Measurements from ENCODE around the gene MARK1. TPM values are rescaled to one million over a fixed set of nuclear protein-coding genes. Genes with fewer than 3 reads are reported as not detected.

Gene MARK1
- total RNA-seq, 1 experiment from 2014 or later, result 0.40 TPM

GRCh38 chr1:220487297-220487820 is 40.6 kb upstream of the MARK1 start:
- Histone ChIP-seq H3K79me2 (ENCODE audit: low read length) (no peaks in the 10 kb centered on the region), H3K4me3 (ENCODE audit: low read length) (no peak overlapping the region), H2AFZ (ENCODE audit: low read length) (no peak overlapping the region), H3K27ac (ENCODE audit: low read length) (no peak overlapping the region), H3K27me3 (ENCODE audit: low read length) (peaks cover 38% of the 10 kb centered on the region), H3K4me2 (ENCODE audit: low read length) (no peak overlapping the region), H3K9ac (ENCODE audit: low read length) (no peak overlapping the region), H3K36me3 (ENCODE audit: low read depth, low read length) (no peaks in the 10 kb centered on the region), H3K4me1 (ENCODE audit: insufficient read depth, low read length) (0 out of 2 replicates have a peak, but pooled peaks cover 4% of the 10 kb centered on the region), H3K9me3 (ENCODE audit: low read length) (no peaks in the 10 kb centered on the region), H4K20me1 (ENCODE audit: low read length) (no peaks in the 10 kb centered on the region), H3K9me2 (replicated peaks; ENCODE audit: low read length) (no peaks in the 10 kb centered on the region), H3F3A (ENCODE audit: low read length, unreplicated experiment) (no peaks in the 10 kb centered on the region)
- TF ChIP-seq CTCF (conservative IDR thresholded peaks at IDR 0.05; ENCODE audit: low read depth, low read length) (no peak), EZH2 (IDR thresholded peaks at IDR 0.05; ENCODE audit: low read length, unreplicated experiment) (no peak), EZH2phosphoT487 (IDR thresholded peaks at IDR 0.05; ENCODE audit: borderline replicate concordance, low read length) (no peak)
- intact Hi-C loops (cut with micrococcal nuclease), result no loop called here
- ChIA-PET CTCF (no interaction called here), POLR2A (ENCODE audit: unreplicated experiment) (no interaction called here)
- no TSS peak for BruUV-seq (replicated peaks)
- ATAC-seq, result peak; percentile 45; the same call in 1 of the 2 replicates
- DNase-seq, result peak; percentile 58

GRCh38 chr1:220491891-220492290 is 36.0 kb upstream of the MARK1 start:
- Histone ChIP-seq H2AFZ (ENCODE audit: low read length) (no peak overlapping the region), H4K20me1 (ENCODE audit: low read length) (no peaks in the 10 kb centered on the region), H3K27ac (ENCODE audit: low read length) (no peak overlapping the region), H3K4me3 (ENCODE audit: low read length) (no peak overlapping the region), H3K27me3 (ENCODE audit: low read length) (peaks cover 49% of the 10 kb centered on the region), H3K4me1 (ENCODE audit: insufficient read depth, low read length) (0 out of 2 replicates have a peak, but pooled peaks cover 4% of the 10 kb centered on the region), H3K79me2 (ENCODE audit: low read length) (no peaks in the 10 kb centered on the region), H3K9ac (ENCODE audit: low read length) (no peak overlapping the region), H3K9me3 (ENCODE audit: low read length) (no peaks in the 10 kb centered on the region), H3K9me2 (replicated peaks; ENCODE audit: low read length) (no peaks in the 10 kb centered on the region), H3K36me3 (ENCODE audit: low read depth, low read length) (no peaks in the 10 kb centered on the region), H3F3A (ENCODE audit: low read length, unreplicated experiment) (no peaks in the 10 kb centered on the region), H3K4me2 (ENCODE audit: low read length) (no peak overlapping the region)
- TF ChIP-seq EZH2 (IDR thresholded peaks at IDR 0.05; ENCODE audit: low read length, unreplicated experiment) (no peak), CTCF (conservative IDR thresholded peaks at IDR 0.05; ENCODE audit: low read depth, low read length) (no peak), EZH2phosphoT487 (IDR thresholded peaks at IDR 0.05; ENCODE audit: borderline replicate concordance, low read length) (no peak)
- POLR2A ChIA-PET (ENCODE audit: unreplicated experiment), result no interaction called here
- DNase-seq, result no peak
- intact Hi-C loops (cut with micrococcal nuclease), result no loop called here
- BruUV-seq (replicated peaks), result no TSS peak
- no peak for ATAC-seq
- CTCF ChIA-PET, result no interaction called here

GRCh38 chr1:220497220-220497947 is 30.6 kb upstream of the MARK1 start:
- H3K9ac ChIP-seq (ENCODE audit: low read length), result no peak overlapping the region
- no peak for DNase-seq
- no peaks in the 10 kb centered on the region for H4K20me1 ChIP-seq (ENCODE audit: low read length)
- no peaks in the 10 kb centered on the region for H3K9me3 ChIP-seq (ENCODE audit: low read length)
- ChIA-PET CTCF (no interaction called here), POLR2A (ENCODE audit: unreplicated experiment) (no interaction called here)
- H2AFZ ChIP-seq (ENCODE audit: low read length), result no peak overlapping the region
- H3F3A ChIP-seq (ENCODE audit: low read length, unreplicated experiment), result no peaks in the 10 kb centered on the region
- no peaks in the 10 kb centered on the region for H3K36me3 ChIP-seq (ENCODE audit: low read depth, low read length)
- no peak overlapping the region for H3K4me3 ChIP-seq (ENCODE audit: low read length)
- H3K4me2 ChIP-seq (ENCODE audit: low read length), result no peak overlapping the region
- ATAC-seq, result no peak
- no peaks in the 10 kb centered on the region for H3K4me1 ChIP-seq (ENCODE audit: insufficient read depth, low read length)
- no TSS peak for BruUV-seq (replicated peaks)
- no peak for TF ChIP-seq CTCF (conservative IDR thresholded peaks at IDR 0.05; ENCODE audit: low read depth, low read length)
- TF ChIP-seq EZH2 (IDR thresholded peaks at IDR 0.05; ENCODE audit: low read length, unreplicated experiment), result no peak
- no peak for TF ChIP-seq EZH2phosphoT487 (IDR thresholded peaks at IDR 0.05; ENCODE audit: borderline replicate concordance, low read length)
- no peaks in the 10 kb centered on the region for H3K79me2 ChIP-seq (ENCODE audit: low read length)
- no peak overlapping the region for H3K27ac ChIP-seq (ENCODE audit: low read length)
- H3K27me3 ChIP-seq (ENCODE audit: low read length), result peaks cover 56% of the 10 kb centered on the region
- intact Hi-C loops (cut with micrococcal nuclease), result no loop called here
- no peaks in the 10 kb centered on the region for H3K9me2 ChIP-seq (replicated peaks; ENCODE audit: low read length)
